NCI-H460 (cell line): ENCODE results near the gene GAL3ST2. TPM values are rescaled to one million over a fixed set of nuclear protein-coding genes. Genes with fewer than 3 reads are reported as not detected.
"Not testable (repeated sequence)": the region's sequence is repeated elsewhere in the genome, so short reads cannot be mapped to it uniquely, and the experiment has no call there.

ENCODE experiments used
- DNase-seq: peaks from one replicate; pipeline ENCODE4 v3.0.0-alpha.2; 2016; ENCODE audit warnings: low read depth; ENCODE audit errors: extremely low read depth
- total RNA-seq: library from RNA; depleted of rRNA; stranded (reverse); fragments of >200 nt; shearing (Covaris generic); gene quantifications from 2 replicates; pipeline ENCODE4 v1.2.3, GENCODE V29; 2014

GAL3ST2 gene
- total RNA-seq, 1 experiment from 2014 or later: 0.10 TPM

GRCh38 chr2:241767464-241768250, 9.0 kb upstream of the GAL3ST2 start:
- no peak for DNase-seq

GRCh38 chr2:241768251-241768711, 8.3 kb upstream of the GAL3ST2 start:
- DNase-seq: no peak

- no peak for DNase-seq
Observed at GRCh38 chr2:241768850-241769249, 7.8 kb upstream of the GAL3ST2 start.

GRCh38 chr2:241769819-241770184, 6.8 kb upstream of the GAL3ST2 start:
- DNase-seq: no peak

GRCh38 chr2:241770185-241770935, 6.3 kb upstream of the GAL3ST2 start:
- DNase-seq: no peak

GRCh38 chr2:241770936-241771285, 5.7 kb upstream of the GAL3ST2 start:
- DNase-seq: no peak

- DNase-seq: no peak
Observed at GRCh38 chr2:241771286-241772062, 5.1 kb upstream of the GAL3ST2 start.

- DNase-seq: no peak
Observed at GRCh38 chr2:241772063-241772499, 4.5 kb upstream of the GAL3ST2 start.

GRCh38 chr2:241773511-241774418, 2.9 kb upstream of the GAL3ST2 start:
- DNase-seq: no peak

GRCh38 chr2:241774419-241775222, 2.0 kb upstream of the GAL3ST2 start:
- DNase-seq: peak; percentile 23

- no peak for DNase-seq
Observed at GRCh38 chr2:241775223-241776177, 1.1 kb upstream of the GAL3ST2 start.

GRCh38 chr2:241777170-241777685, 606 bp downstream of the GAL3ST2 start:
- DNase-seq: no peak

GRCh38 chr2:241777686-241778627, 1.3 kb downstream of the GAL3ST2 start:
- no peak for DNase-seq

GRCh38 chr2:241780939-241781569, 4.4 kb downstream of the GAL3ST2 start:
- no peak for DNase-seq

- not testable (repeated sequence) for DNase-seq
Observed at GRCh38 chr2:241782053-241782452, 5.4 kb downstream of the GAL3ST2 start.

GRCh38 chr2:241788135-241788534, 11.5 kb downstream of the GAL3ST2 start:
- no peak for DNase-seq
